BLaER1 treated with 17β-estradiol and CSF1 and Interleukin-3, amounts not matched to agents 10 nM and 100 nM (cell line): ENCODE measurements around the gene BARHL1.

ENCODE experiments used
- H3K27ac ChIP-seq, 11 experiments: shearing (Covaris generic); formaldehyde crosslinking; 2 replicates each; pipeline ENCODE4 v1.8.1; 2022
- H3K27me3 ChIP-seq, 11 experiments: shearing (Covaris generic); formaldehyde crosslinking; 2 replicates each; pipeline ENCODE4 v1.8.1; 2022
- H3K36me3 ChIP-seq, 11 experiments: shearing (Covaris generic); formaldehyde crosslinking; 2 replicates each; pipeline ENCODE4 v1.8.1; 2022
- H3K4me1 ChIP-seq, 10 experiments: shearing (Covaris generic); formaldehyde crosslinking; 2 replicates each; pipeline ENCODE4 v1.8.1; 2022
- H3K4me2 ChIP-seq, 11 experiments: shearing (Covaris generic); formaldehyde crosslinking; 2 replicates each; pipeline ENCODE4 v1.8.1; 2022
- H3K4me3 ChIP-seq, 10 experiments: shearing (Covaris generic); formaldehyde crosslinking; 2 replicates each; pipeline ENCODE4 v1.8.1; 2022
- H3K9ac ChIP-seq, 11 experiments: shearing (Covaris generic); formaldehyde crosslinking; 2 replicates each; pipeline ENCODE4 v1.8.1; 2022
- H3K9me3 ChIP-seq, 11 experiments: shearing (Covaris generic); formaldehyde crosslinking; replicated peaks in 1 of 11; 2 replicates each; pipeline ENCODE4 v1.8.1; 2022
- H4K20me1 ChIP-seq, 11 experiments: shearing (Covaris generic); formaldehyde crosslinking; 2 replicates each; pipeline ENCODE4 v1.8.1; 2022
- Cebpa-rat ChIP-seq, 11 experiments: shearing (Covaris generic); IDR thresholded peaks; 2 replicates each; pipeline ENCODE4 v1.8.1; 2022

BARHL1 gene

GRCh38 chr9:132609184-132609583 lies 26.8 kb downstream of the BARHL1 start:
- no peak for TF ChIP-seq Cebpa-rat (IDR thresholded peaks at IDR 0.05)
- Histone ChIP-seq H3K4me2 (no peak overlapping the region), H3K9me3 (no peaks in the 10 kb centered on the region), H3K4me3 (no peak overlapping the region), H3K27me3 (no peaks in the 10 kb centered on the region), H3K9ac (no peak overlapping the region), H3K27ac (no peak overlapping the region), H3K4me1 (peaks cover 0 to 7% (median 6%) of the 10 kb centered on the region in 10 experiments; a peak in 13 of 20 replicates), H4K20me1 (peaks cover 0 to 69% (median 25%) of the 10 kb centered on the region in 11 experiments; a peak in 15 of 22 replicates), H3K36me3 (peaks cover 90 to 100% (median 98%) of the 10 kb centered on the region in 11 experiments)

GRCh38 chr9:132609829-132610228 lies 27.4 kb downstream of the BARHL1 start:
- no peak overlapping the region for H3K27ac ChIP-seq
- peaks cover 0 to 2% (median 0%) of the 10 kb centered on the region in 10 experiments; a peak in 4 of 20 replicates for H3K4me1 ChIP-seq
- peaks cover 0 to 69% (median 19%) of the 10 kb centered on the region in 11 experiments; a peak in 15 of 22 replicates for H4K20me1 ChIP-seq
- no peaks in the 10 kb centered on the region for H3K27me3 ChIP-seq
- no peak overlapping the region for H3K4me2 ChIP-seq
- TF ChIP-seq Cebpa-rat (IDR thresholded peaks at IDR 0.05) = no peak
- peaks cover 92 to 100% (median 100%) of the 10 kb centered on the region in 11 experiments for H3K36me3 ChIP-seq
- H3K9ac ChIP-seq = no peak overlapping the region
- no peak overlapping the region for H3K4me3 ChIP-seq
- no peaks in the 10 kb centered on the region for H3K9me3 ChIP-seq

DNA sequence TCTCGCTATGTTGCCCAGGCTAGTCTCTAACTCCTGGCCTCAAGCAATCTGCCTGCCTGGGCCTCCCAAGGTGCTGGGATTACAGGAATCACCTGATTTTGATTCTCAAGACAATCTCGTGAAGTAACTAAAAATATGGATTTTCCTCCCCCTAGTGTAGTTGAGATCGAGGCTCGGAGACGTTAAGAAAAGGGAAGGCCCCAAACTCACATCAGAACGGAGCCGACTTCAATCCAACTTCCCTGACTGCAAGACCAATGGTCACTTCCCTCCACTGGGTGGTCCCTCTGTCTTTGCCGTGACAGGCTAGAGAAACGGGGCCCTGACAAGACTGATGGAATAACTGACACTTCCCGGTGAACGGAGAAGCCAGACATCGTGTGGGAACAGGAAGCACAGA lies 28.3 kb downstream of the BARHL1 start:
- H3K9me3 ChIP-seq = no peaks in the 10 kb centered on the region
- H3K36me3 ChIP-seq = peaks cover 92 to 100% (median 100%) of the 10 kb centered on the region in 11 experiments
- no peak overlapping the region for H3K9ac ChIP-seq
- peaks cover 0 to 70% (median 21%) of the 10 kb centered on the region in 11 experiments; a peak in 15 of 22 replicates for H4K20me1 ChIP-seq
- no peaks in the 10 kb centered on the region for H3K27me3 ChIP-seq
- no peak overlapping the region for H3K4me2 ChIP-seq
- H3K27ac ChIP-seq = no peak overlapping the region
- H3K4me1 ChIP-seq = no peaks in the 10 kb centered on the region
- no peak overlapping the region for H3K4me3 ChIP-seq
- no peak for TF ChIP-seq Cebpa-rat (IDR thresholded peaks at IDR 0.05)

DNA sequence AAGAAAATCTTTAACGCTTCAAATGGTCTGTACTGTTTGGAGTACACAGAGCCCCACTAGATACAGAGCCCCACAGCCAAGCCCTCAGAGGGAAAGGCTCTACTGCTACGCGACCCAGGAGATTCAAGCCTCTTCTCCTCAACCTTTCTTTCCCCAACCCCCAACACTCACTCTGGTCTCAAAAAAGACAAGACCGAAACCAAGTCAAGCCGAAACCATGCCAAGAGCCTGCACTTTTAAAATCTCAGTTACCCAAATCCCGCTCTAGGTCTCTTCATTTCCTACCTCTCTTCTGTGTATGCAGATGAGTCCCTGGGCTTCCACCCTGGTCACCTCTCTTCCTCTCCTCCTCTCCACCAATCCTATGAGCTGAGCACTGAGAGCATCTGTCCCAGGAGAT lies 31.9 kb downstream of the BARHL1 start:
- peaks cover 0 to 4% (median 0%) of the 10 kb centered on the region in 10 experiments; a peak in 1 of 20 replicates for H3K4me1 ChIP-seq
- peaks cover 0 to 38% (median 12%) of the 10 kb centered on the region in 11 experiments; a peak in 12 of 22 replicates for H4K20me1 ChIP-seq
- H3K27me3 ChIP-seq = no peaks in the 10 kb centered on the region
- H3K36me3 ChIP-seq = peaks cover 96 to 100% (median 100%) of the 10 kb centered on the region in 11 experiments
- no peak overlapping the region for H3K9ac ChIP-seq
- no peaks in the 10 kb centered on the region for H3K9me3 ChIP-seq
- no peak overlapping the region for H3K27ac ChIP-seq
- no peak overlapping the region for H3K4me3 ChIP-seq
- no peak overlapping the region for H3K4me2 ChIP-seq
- TF ChIP-seq Cebpa-rat (IDR thresholded peaks at IDR 0.05) = no peak

DNA sequence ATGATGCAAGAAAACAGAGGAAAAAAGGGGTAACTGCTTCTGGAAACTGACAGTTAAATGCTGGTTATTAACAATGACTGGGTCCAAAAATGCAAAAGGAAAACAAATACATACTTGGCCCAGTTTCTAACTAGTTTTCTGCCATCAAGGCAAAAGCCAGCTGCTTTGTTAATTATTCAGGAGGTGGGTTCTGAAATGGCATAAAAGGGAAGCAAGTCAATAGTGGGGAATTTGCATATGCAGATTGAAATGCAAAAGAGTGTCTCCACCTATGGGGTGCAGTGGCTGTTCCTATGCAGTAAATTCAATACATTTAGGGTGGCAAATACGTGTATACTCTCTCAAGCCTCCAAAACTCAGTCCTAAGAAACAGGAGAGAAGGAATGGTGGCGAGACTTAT lies 33.4 kb downstream of the BARHL1 start:
- no peak overlapping the region for H3K4me3 ChIP-seq
- no peak for TF ChIP-seq Cebpa-rat (IDR thresholded peaks at IDR 0.05)
- H3K27me3 ChIP-seq = no peaks in the 10 kb centered on the region
- H3K36me3 ChIP-seq = peaks cover 96 to 100% (median 99%) of the 10 kb centered on the region in 11 experiments
- peaks cover 0 to 4% (median 0%) of the 10 kb centered on the region in 10 experiments; a peak in 1 of 20 replicates for H3K4me1 ChIP-seq
- H3K27ac ChIP-seq = no peak overlapping the region
- H3K9me3 ChIP-seq = no peaks in the 10 kb centered on the region
- H3K4me2 ChIP-seq = no peak overlapping the region
- no peak overlapping the region for H3K9ac ChIP-seq
- H4K20me1 ChIP-seq = peaks cover 0 to 37% (median 6%) of the 10 kb centered on the region in 11 experiments; a peak in 8 of 22 replicates

DNA sequence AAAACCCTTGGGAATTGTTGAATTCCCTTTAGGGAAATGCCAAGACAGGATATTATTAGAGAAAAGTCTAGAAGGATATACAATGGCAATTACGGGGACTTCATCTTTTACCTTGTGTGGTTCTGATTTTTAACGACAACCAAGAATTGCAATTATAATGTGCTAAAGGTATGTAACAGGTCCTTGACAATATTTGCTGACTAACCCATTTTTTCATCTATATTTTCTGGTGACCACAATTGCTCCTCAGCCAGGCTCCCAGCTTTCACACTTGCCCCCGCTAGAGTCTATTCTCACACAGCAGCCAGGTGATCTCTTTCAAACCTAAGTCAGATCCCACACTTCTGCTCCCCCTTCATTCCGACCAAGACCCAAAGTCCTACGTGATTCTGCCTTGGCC lies 34.3 kb downstream of the BARHL1 start:
- no peak overlapping the region for H3K27ac ChIP-seq
- peaks cover 0 to 4% (median 0%) of the 10 kb centered on the region in 10 experiments; a peak in 1 of 20 replicates for H3K4me1 ChIP-seq
- no peaks in the 10 kb centered on the region for H3K27me3 ChIP-seq
- H3K4me3 ChIP-seq = no peak overlapping the region
- H4K20me1 ChIP-seq = peaks cover 0 to 33% (median 5%) of the 10 kb centered on the region in 11 experiments; a peak in 7 of 22 replicates
- H3K9ac ChIP-seq = no peak overlapping the region
- H3K9me3 ChIP-seq = no peaks in the 10 kb centered on the region
- TF ChIP-seq Cebpa-rat (IDR thresholded peaks at IDR 0.05) = no peak
- peaks cover 95 to 100% (median 99%) of the 10 kb centered on the region in 11 experiments for H3K36me3 ChIP-seq
- no peak overlapping the region for H3K4me2 ChIP-seq

GRCh38 chr9:132622159-132622558 lies 39.8 kb downstream of the BARHL1 start:
- Histone ChIP-seq H3K36me3 (peaks cover 87 to 100% (median 98%) of the 10 kb centered on the region in 11 experiments), H3K4me2 (no peak overlapping the region), H3K9me3 (no peaks in the 10 kb centered on the region), H3K9ac (no peak overlapping the region), H3K27ac (no peak overlapping the region), H3K4me3 (no peak overlapping the region), H3K27me3 (no peaks in the 10 kb centered on the region), H3K4me1 (no peaks in the 10 kb centered on the region), H4K20me1 (peaks cover 0 to 10% (median under 1%) of the 10 kb centered on the region in 11 experiments; a peak in 5 of 22 replicates)
- no peak for TF ChIP-seq Cebpa-rat (IDR thresholded peaks at IDR 0.05)

- Histone ChIP-seq H3K27me3 (no peaks in the 10 kb centered on the region), H3K9ac (0 out of 22 replicates have a peak overlapping the region, but pooled peaks of 1 of the 11 experiments have one; percentile 6), H3K27ac (no peak overlapping the region), H3K4me3 (no peak overlapping the region), H3K4me2 (no peak overlapping the region), H3K4me1 (no peaks in the 10 kb centered on the region), H3K9me3 (no peaks in the 10 kb centered on the region), H4K20me1 (peaks cover 0 to 34% (median 0%) of the 10 kb centered on the region in 11 experiments; a peak in 10 of 22 replicates), H3K36me3 (peaks cover 90 to 100% (median 98%) of the 10 kb centered on the region in 11 experiments)
- TF ChIP-seq Cebpa-rat (IDR thresholded peaks at IDR 0.05) = no peak
Measured at GRCh38 chr9:132626285-132626684, 43.9 kb downstream of the BARHL1 start.

DNA sequence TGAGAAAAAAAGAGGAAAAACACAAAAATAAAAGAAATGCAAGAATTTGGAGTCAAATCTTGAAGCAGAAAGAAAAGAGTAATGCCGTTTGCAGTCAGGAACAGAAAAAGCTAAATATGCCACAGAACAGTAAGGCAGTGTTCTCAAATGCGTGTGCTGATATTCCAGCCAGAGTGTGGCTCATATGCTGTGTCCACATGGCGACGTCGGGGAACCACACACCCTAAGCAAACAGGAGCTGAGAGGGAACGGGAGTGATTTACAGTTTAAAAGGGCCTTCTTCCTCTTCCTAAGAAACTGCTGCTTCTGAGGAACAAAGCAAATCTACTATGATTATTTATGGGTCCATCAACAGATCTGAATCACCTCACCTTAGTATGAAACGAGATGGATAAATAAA lies 44.7 kb downstream of the BARHL1 start:
- no peaks in the 10 kb centered on the region for H3K27me3 ChIP-seq
- no peaks in the 10 kb centered on the region for H3K9me3 ChIP-seq
- no peak overlapping the region for H3K4me2 ChIP-seq
- peaks cover 88 to 100% (median 98%) of the 10 kb centered on the region in 11 experiments for H3K36me3 ChIP-seq
- H3K4me1 ChIP-seq = no peaks in the 10 kb centered on the region
- no peak overlapping the region for H3K4me3 ChIP-seq
- no peak overlapping the region for H3K27ac ChIP-seq
- peaks cover 0 to 43% (median 0%) of the 10 kb centered on the region in 11 experiments; a peak in 10 of 22 replicates for H4K20me1 ChIP-seq
- TF ChIP-seq Cebpa-rat (IDR thresholded peaks at IDR 0.05) = no peak
- H3K9ac ChIP-seq = no peak overlapping the region

- peaks cover 83 to 100% (median 97%) of the 10 kb centered on the region in 11 experiments for H3K36me3 ChIP-seq
- no peak overlapping the region for H3K4me2 ChIP-seq
- H3K27me3 ChIP-seq = no peaks in the 10 kb centered on the region
- TF ChIP-seq Cebpa-rat (IDR thresholded peaks at IDR 0.05) = no peak
- H4K20me1 ChIP-seq = peaks cover 0 to 48% (median 4%) of the 10 kb centered on the region in 11 experiments; a peak in 11 of 22 replicates
- H3K9me3 ChIP-seq = no peaks in the 10 kb centered on the region
- H3K27ac ChIP-seq = no peak overlapping the region
- no peak overlapping the region for H3K9ac ChIP-seq
- H3K4me3 ChIP-seq = no peak overlapping the region
- no peaks in the 10 kb centered on the region for H3K4me1 ChIP-seq
Measured at GRCh38 chr9:132627594-132627993, 45.2 kb downstream of the BARHL1 start.
